HCT116 (cell line): ENCODE data around the gene PNPO.

Experiments
- CEBPB ChIP-seq: IDR thresholded peaks from 2 replicates; pipeline ENCODE4 v1.6.1; 2012; ENCODE audit warnings: low read depth
- EZH2 ChIP-seq: fragments of 200-600 bp; sonication (generic); IDR thresholded peaks from 2 replicates; pipeline ENCODE4 v1.6.1; 2017; ENCODE audit warnings: antibody characterized with exemption, mixed run types
- EZH2phosphoT487 ChIP-seq: fragments of 200-600 bp; IDR thresholded peaks from 2 replicates; pipeline ENCODE4 v1.6.1; 2018; ENCODE audit warnings: antibody characterized with exemption, borderline replicate concordance
- FOSL1 ChIP-seq: IDR thresholded peaks from 2 replicates; pipeline ENCODE4 v1.6.1; 2012; ENCODE audit warnings: low read depth
- JUND ChIP-seq: IDR thresholded peaks from 2 replicates; pipeline ENCODE4 v1.6.1; 2012
- POLR2A ChIP-seq: IDR thresholded peaks from 2 replicates; pipeline ENCODE4 v1.7.0; 2011; ENCODE audit warnings: borderline replicate concordance; ENCODE audit not compliant: insufficient read depth, insufficient read length; ENCODE audit errors: extremely low read depth
- RAD21 ChIP-seq: IDR thresholded peaks from 2 replicates; pipeline ENCODE4 v1.6.1; 2012; ENCODE audit warnings: low read depth, mild to moderate bottlenecking
- YY1 ChIP-seq: IDR thresholded peaks from 2 replicates; pipeline ENCODE4 v1.6.1; 2011; ENCODE audit warnings: low read length, low read depth, moderate library complexity, mild to moderate bottlenecking; ENCODE audit not compliant: insufficient replicate concordance; ENCODE audit errors: extremely low read depth
- ZNF274 ChIP-seq: fragments of 200-500 bp; sonication (Bioruptor generic); IDR thresholded peaks from 2 replicates; pipeline ENCODE4 v1.6.1; 2014; ENCODE audit warnings: mild to moderate bottlenecking, low read depth, low read length, inconsistent platforms
- TF ChIP-seq, protein P1 (sequence below), 3 experiments: fragments of 200-600 bp in 1 of 3; sonication (generic) in 1 of 3; IDR thresholded peaks in 2 of 3; conservative IDR thresholded peaks in 1 of 3; 2 replicates each; pipeline ENCODE4 v1.5.1; 2012 to 2017; ENCODE audit warnings: low read depth in 2 of 3, low read length in 2 of 3, antibody characterized with exemption in 1 of 3, borderline replicate concordance in 1 of 3, control low read depth in 1 of 3, mild to moderate bottlenecking in 1 of 3, mixed read lengths in 1 of 3, mixed run types in 1 of 3, moderate library complexity in 1 of 3; ENCODE audit not compliant: insufficient read depth in 1 of 3
- TF ChIP-seq, protein P2 (sequence below): IDR thresholded peaks from 2 replicates; pipeline ENCODE4 v1.6.1; 2012
- TF ChIP-seq, protein P3 (sequence below): IDR thresholded peaks from 2 replicates; pipeline ENCODE4 v1.6.1; 2012; ENCODE audit warnings: low read depth

DNA sequence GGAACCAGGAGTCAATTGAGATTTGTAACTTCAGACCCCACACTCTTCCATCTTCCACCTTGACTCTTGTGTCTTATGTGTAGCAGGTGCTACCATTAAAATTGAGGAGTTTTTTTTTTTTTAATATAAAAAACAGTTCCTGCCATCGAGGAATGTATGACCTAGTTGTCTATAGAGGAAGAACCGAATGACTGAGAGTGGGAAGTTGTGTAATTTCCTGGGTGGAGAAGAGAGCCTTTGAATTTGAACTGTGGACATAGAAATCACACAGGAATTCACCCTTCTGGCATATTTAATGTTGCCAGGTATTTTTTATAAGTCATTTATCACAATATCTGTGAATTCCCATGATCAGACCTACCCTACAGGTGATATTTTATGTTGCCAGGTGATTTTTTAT lies 23.4 kb upstream of the PNPO start:
- no peak for TF ChIP-seq JUND
- TF ChIP-seq CEBPB = no peak
- TF ChIP-seq, protein P1, sequence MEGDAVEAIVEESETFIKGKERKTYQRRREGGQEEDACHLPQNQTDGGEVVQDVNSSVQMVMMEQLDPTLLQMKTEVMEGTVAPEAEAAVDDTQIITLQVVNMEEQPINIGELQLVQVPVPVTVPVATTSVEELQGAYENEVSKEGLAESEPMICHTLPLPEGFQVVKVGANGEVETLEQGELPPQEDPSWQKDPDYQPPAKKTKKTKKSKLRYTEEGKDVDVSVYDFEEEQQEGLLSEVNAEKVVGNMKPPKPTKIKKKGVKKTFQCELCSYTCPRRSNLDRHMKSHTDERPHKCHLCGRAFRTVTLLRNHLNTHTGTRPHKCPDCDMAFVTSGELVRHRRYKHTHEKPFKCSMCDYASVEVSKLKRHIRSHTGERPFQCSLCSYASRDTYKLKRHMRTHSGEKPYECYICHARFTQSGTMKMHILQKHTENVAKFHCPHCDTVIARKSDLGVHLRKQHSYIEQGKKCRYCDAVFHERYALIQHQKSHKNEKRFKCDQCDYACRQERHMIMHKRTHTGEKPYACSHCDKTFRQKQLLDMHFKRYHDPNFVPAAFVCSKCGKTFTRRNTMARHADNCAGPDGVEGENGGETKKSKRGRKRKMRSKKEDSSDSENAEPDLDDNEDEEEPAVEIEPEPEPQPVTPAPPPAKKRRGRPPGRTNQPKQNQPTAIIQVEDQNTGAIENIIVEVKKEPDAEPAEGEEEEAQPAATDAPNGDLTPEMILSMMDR (IDR thresholded peaks at IDR 0.05 in 2 of 3, conservative IDR thresholded peaks at IDR 0.05 in 1 of 3; ENCODE audit: borderline replicate concordance in 1 of 3, insufficient read depth in 1 of 3, low read depth in 2 of 3, low read length in 2 of 3) = no peak
- TF ChIP-seq RAD21 = no peak
- no peak for TF ChIP-seq POLR2A
- TF ChIP-seq, protein P2, sequence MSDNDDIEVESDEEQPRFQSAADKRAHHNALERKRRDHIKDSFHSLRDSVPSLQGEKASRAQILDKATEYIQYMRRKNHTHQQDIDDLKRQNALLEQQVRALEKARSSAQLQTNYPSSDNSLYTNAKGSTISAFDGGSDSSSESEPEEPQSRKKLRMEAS = no peak
- no peak for TF ChIP-seq YY1
- TF ChIP-seq EZH2phosphoT487 = no peak
- TF ChIP-seq ZNF274 = no peak
- TF ChIP-seq EZH2 = no peak
- no peak for TF ChIP-seq FOSL1
- TF ChIP-seq, protein P3, sequence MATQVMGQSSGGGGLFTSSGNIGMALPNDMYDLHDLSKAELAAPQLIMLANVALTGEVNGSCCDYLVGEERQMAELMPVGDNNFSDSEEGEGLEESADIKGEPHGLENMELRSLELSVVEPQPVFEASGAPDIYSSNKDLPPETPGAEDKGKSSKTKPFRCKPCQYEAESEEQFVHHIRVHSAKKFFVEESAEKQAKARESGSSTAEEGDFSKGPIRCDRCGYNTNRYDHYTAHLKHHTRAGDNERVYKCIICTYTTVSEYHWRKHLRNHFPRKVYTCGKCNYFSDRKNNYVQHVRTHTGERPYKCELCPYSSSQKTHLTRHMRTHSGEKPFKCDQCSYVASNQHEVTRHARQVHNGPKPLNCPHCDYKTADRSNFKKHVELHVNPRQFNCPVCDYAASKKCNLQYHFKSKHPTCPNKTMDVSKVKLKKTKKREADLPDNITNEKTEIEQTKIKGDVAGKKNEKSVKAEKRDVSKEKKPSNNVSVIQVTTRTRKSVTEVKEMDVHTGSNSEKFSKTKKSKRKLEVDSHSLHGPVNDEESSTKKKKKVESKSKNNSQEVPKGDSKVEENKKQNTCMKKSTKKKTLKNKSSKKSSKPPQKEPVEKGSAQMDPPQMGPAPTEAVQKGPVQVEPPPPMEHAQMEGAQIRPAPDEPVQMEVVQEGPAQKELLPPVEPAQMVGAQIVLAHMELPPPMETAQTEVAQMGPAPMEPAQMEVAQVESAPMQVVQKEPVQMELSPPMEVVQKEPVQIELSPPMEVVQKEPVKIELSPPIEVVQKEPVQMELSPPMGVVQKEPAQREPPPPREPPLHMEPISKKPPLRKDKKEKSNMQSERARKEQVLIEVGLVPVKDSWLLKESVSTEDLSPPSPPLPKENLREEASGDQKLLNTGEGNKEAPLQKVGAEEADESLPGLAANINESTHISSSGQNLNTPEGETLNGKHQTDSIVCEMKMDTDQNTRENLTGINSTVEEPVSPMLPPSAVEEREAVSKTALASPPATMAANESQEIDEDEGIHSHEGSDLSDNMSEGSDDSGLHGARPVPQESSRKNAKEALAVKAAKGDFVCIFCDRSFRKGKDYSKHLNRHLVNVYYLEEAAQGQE = no peak
